GM21360 (cell line): ENCODE data around the gene ACTR1A.
A peak's percentile ranks its signal among the peaks of the same experiment; 100 is the strongest.

Experiments
- ATAC-seq: cut with Tn5 transposase; IDR thresholded peaks from one replicate; pipeline ENCODE4 v1.9.1; 2021; ENCODE audit warnings: mild to moderate bottlenecking, moderate library complexity; ENCODE audit not compliant: unreplicated experiment

The ACTR1A gene

DNA sequence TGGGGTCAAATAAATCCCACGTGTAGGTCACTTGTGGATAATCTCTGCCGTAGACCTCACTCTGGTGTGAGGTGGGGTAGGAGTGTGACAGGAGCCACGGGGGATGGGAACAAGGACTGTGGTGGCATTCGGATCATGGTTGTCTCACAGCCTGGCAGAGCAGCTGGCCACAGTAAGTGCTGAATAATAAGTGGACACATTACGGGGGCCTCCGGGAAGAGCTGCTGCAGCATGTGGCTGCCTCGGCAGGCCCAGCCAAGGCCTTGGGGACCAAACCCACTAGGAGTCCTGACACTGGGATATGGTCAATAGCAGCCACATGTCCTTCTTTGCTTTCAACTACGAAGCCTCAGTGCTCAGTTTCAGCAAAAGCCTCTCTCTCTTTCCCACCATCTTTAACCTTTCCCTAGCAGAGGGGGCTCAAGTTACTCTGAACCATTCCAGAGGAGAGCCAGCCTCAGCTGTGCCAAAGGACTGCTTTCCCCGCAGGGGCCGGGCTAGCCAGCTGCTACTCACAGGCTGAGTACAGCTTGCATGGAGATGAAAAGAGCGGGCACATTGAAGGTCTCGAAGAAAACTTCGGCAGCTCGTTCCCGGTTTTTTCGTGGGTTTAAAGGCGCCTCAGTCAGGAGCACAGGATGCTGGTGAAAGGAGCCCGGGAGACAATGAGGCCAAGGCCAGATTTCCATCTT, 17.3 kb downstream of the ACTR1A start:
- no peak for ATAC-seq

DNA sequence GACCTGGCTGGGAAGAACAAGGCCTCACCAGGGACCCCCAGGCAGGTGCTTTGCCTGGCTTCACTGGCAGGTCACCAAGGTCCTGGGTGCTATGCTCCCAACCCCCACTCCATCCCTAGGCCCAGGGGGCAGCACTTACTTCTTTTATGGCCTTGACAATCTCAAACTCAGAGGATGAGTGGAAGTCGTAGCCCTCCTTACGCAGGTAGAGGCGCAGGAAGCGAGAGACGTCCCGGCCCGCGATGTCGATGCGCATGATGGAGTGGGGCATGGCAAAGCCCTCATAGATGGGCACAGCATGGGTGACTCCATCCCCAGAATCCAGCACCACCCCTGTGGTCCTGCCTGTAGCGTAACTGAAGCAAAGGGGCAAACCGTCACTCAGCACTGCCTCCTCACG, 18.5 kb downstream of the ACTR1A start:
- no peak for ATAC-seq

DNA sequence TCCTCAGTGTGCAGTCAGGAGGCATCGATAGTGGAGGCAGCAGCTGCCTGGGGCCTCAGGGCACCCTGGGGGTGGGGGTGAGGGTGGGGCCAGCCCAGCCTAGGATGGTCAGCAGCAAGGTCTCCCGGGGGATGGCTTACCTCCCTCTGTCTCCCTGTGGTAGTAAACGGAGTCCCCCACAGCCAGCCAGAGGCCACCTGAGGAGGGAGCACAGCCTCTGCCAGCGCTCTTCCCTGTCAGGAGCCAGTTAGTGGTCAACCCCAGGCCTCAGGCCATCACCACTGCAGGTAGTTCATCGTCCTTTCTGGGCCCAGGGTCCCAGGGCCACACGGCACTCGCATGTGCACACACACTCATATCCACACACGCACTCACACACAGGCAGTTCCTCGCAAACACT, 22.1 kb downstream of the ACTR1A start:
- ATAC-seq: no peak

DNA sequence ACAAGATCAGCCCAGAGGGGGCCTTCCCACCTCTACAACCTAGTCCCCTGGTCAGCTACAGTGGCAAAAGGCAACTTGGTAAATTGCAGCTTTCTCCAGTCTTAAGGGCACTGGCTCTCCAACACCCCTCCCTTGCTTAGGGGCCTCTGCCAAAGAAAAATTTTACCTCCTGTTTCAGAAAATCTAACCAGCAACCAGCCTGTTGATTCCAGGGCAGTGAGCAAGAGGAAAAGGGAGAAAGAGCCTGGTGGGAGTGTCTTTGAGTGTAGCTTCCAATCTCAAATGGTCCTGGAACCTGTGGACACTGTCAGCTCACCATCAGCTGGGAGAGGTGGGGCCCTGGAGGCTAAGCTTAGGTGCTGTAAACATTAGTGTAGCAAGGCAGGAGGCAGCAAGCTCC, 22.9 kb downstream of the ACTR1A start:
- ATAC-seq: no peak

DNA sequence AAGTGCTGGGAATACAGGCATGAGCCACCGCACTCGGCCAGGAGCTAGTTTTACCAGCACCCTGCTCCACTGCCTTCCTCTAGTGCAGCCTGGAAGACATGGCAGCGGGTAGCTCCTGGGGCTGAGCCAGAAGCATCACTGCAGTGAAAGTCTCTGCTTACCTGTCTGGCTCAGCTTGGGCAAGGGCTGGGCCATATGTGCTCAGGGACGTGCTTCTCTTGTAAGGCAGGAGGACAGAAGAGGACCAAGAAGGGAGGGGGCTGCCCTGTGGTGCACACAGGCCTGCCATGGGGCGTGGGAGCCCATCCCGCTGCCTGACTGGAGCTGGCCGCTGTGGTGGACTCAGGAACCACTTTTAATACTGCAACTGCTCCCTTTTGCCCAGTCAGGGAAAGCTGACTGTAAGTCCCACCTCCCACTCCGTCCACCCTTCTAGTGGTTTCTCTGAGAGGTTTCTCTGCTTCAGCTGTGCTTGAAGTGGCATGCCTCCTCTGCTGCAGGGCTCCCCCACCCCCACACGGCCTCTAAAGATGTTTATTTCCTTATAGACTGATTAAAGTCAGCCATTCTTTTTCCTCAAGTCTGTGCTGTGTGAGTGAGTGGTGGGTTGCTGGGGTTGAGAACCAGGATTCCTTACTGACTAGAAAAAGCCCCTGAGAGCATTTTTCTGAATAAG, 25.9 kb downstream of the ACTR1A start:
- no peak for ATAC-seq

DNA sequence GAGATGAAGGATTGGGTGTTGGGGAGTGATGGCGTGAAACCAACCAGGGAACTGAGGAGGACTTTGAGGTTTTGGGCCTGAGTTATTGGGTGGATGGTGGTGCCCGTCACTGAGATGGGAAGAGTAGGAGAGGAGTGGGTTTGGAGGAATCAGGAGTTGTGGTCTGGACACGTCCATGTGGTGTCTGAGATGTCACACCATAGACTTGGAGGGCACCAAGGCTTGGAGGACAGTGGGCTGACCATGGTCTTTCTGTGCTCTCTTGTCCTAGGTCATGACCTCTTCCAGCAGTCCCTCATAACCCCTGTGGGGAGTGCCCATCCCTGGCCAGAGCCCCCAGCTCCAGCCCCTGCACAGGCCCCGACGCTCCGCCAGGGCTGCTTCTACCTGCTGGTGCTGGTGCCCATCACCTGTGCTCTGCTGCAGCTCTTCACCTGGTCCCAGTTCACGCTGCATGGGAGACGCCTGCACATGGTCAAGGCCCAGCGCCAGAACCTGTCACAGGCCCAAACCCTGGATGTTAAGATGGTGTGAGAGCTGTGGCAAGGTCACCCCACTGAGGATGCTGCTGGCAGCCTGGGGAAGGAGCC, 27.0 kb downstream of the ACTR1A start:
- no peak for ATAC-seq

DNA sequence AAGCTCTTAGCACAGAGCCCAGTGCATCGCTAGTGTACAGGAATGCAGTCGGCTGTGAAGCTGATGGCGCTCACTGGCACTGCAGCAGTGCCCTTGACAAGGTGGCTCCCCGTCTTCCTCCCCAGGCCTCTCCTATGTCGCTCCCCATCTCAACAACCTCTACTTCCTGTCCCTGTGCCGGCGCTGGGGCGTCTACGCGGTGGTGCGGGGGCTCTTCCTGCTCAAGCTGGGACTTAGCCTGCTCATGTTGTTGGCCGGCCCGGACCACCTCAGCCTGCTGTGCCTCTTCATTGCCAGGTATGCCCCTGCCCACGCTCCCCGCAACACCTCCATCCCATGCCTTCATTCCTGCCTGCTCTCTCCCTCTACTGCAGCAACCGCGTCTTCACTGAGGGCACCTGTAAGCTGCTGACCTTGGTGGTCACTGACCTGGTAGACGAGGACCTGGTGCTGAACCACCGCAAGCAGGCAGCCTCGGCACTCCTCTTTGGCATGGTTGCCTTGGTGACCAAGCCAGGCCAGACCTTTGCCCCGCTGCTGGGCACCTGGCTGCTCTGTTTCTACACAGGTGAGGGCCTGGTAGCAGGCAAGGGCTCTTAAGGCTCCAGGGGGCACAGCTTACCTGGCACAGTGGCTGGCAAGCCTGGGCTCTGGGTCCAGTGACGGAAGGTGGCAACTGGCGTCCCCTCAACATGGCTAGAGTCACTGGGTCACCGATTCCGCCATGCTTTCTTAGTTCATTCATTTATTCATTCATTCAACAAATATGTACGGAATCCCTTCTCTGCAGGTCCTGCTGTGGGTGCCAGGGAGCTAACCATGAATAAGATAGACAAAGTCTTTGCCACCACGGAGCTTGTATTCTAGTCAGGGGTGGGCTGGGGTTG, 28.8 kb downstream of the ACTR1A start:
- ATAC-seq: no peak

DNA sequence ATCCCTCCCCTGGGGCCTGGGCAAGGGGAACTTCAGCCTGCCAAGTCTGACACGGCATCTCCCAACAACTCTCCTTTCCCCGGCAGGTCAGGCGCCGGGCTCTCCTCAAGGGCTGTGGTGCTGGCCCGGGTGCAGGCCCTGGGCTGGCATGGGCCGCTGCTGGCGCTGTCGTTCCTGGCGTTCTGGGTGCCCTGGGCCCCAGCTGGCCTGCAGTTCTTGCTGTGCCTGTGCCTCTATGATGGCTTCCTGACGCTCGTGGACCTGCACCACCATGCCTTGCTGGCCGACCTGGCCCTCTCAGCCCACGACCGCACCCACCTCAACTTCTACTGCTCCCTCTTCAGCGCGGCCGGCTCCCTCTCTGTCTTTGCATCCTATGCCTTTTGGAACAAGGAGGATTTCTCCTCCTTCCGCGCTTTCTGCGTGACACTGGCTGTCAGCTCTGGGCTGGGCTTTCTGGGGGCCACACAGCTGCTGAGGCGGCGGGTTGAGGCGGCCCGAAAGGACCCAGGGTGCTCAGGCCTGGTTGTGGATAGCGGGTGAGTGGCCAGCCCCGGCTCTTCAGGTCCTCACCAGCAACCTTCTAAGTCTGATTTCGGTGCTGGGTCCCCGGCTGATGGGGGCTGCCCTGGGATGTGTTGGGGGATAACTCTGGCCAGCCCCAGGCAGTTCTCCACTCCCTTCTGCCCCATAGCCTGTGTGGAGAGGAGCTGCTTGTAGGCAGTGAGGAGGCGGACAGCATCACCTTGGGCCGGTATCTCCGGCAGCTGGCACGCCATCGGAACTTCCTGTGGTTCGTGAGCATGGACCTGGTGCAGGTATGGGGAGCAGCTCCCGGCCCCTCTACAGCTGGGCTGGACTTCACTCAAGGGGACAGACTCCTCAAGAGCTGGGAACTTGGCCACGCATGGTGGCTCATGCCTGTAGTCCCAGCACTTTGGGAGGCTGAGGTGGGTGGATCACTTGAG, 31.6 kb downstream of the ACTR1A start:
- no peak for ATAC-seq

DNA sequence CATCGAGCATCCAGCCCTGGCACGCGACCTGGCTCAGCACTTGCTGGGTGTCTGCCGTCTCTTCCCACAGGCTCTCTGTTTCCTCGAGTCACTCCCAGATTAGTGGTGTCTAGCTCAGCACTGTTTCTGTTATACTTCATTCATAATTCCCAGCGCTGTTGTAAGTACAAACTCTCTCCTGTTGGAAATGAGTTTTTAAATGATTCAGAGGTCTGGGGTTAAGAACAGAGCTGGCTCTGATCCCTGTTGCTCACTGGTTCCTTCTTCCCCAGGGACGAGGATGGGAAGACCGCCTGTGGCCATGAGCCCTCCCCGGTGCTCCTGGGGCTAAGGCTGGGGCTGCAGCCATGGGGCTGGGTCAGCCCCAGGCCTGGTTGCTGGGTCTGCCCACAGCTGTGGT, 33.8 kb downstream of the ACTR1A start:
- ATAC-seq: no peak

DNA sequence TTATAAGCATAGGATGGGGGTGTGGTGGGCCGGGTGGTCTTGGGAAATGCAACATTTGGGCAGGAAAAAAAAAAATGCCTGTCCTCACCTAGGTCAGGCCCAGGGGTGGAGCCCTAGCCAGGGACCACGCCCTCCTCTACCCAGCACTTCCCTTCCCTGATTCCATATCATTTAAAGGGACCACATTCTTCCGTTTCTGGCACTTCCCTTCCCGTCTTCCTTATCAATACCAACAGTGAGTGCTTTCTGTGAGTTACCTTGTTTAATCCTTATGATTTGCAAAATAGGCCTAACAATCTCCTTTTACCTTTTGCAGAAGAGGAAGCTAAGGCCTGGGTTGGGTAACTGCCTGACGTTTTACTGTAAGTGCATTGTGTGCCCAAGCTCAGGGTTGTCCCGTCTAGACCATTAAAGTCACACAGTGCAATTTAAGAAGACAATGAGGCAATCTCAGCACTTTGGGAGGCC, 34.5 kb downstream of the ACTR1A start:
- no peak for ATAC-seq

DNA sequence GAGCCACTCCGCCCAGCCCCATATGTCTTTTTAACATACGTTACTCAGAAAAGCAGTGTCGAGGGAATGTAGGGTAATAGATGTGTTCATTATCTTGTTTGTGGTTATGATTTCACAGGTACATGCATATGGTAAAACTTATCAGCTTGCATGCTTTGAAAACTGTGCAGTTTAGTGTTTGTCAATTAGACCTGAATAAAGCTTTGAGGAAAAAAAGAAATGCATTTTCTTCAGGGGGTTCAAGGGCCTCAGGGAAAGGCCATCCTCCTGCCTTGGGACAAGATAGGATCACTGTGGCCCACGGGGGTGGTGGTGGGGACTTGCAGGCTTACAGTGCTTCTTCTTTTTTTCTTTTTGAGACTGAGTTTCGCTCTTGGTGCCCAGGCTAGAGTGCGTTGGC, 35.2 kb downstream of the ACTR1A start:
- no peak for ATAC-seq

DNA sequence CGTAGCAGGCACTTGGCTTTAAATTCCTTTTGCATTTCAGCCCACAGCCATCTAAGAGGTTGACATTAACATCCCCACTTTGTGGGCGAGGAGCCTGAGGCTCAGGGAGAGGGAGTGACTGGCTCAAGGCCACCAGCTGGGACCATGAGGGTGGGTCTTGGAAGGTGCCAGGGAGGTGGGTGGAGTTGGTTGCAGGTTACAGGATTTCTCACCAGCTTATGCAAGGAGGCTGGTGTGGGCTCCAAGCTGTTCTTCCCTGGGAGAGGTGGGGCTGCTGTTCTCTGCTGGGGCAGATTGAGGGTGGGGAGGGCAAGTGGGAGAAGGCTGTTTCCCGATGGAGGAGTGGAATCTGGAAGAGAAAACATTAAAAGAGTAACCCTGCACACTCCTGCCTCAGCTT, 37.0 kb downstream of the ACTR1A start:
- ATAC-seq: no peak

DNA sequence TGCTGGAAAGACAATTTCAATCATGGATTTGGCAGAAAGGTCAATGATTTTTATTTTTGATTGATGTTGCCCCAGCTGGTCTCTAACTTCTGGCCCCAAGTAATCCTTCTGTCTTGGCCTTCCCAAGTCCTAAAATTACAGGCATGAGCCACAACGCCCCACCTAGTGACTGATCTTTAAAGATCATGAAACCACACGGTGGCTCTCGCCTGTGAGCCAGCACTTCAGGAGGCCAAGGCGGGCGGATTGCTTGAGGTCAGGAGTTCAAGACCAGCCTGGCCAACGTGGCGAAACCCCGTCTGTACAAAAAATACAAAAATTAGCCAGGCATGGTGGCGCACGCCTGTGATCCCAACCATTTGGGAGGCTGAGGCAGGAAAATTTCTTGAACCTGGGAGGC, 38.5 kb downstream of the ACTR1A start:
- ATAC-seq: no peak

DNA sequence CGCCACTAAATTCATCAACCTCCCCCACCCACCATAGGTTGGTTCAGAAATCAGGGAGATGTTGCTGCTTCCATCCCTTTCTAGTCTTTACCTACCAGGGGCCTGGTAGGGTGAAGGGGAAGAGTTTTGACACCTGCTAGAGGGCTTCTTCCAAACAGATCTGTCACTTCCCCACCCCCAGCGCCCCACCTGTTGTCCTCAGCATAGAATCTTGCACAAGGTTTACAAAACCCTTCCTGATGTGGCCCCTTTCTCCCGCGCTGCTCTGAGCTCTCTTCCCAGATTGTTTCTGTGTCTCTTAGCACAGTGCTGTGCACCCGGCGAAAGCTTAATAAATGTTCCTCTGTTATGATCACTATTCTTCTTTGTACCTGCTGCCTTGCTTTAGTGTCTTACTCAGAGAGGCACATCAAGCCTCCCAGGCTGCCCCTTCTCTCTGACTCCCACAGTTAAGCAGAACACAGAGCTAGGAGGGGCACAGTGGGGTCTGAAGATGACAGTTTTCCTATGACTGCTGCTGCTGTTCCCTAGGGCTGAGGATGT, 39.9 kb downstream of the ACTR1A start:
- no peak for ATAC-seq

DNA sequence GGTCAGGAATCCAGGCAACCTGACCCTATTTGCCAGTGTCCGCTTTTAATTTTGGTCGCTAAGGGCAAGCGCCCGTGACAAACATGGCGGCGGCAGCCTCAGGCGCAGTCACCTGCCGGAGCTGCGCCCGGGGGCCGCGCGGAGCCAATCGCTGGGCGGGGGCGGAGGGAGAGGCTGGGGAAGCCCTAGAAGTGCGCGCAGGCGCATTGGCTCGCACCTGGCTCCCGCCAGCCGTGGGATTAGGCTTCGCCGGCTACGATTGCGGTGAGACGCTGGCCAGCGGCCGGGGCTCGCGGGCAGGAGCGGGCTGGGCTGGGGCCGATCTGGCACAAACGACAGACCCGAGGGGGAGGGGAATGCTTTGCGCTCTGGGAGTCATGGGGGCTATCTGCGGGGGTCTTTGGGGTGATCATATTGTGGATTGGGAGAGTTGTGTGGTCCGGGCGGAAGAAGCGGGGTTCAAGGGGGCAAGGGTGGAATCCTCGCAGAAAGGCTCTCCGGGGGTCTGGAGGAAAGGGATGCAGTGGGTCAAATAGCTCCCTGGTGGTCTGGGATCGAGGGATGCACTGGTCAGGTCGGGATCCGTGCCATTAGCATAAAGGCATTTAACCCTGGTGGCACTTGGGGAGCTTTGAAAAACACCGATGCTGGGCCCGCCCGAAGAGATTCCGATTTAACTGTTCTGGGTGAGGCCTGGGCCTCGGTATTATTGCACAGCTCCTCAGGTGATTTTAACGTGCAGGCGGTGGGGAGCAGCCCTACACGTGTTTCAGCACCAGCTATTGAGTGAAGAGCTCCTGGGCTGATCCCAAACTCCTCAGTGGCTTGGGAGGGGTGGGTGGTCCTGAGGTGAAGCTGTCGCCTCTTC, 41.1 kb downstream of the ACTR1A start:
- peak; percentile 79 for ATAC-seq

DNA sequence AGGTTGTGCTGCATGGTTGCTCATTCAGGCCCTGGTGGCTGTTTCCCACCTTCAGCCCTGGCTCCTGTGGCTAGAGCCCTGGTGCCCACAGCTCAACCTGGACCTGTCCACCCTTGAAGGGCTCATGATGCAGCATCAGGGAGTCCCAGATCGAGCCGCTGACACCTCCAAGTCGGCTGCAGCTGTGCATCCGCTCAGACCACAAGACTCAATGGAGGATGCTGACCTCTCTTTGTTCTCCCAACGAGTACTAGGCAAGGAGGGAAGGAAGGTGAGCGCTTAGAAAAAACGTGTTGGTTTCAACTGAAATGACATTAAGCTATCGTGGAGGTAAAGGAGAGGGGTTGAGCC, 41.7 kb downstream of the ACTR1A start:
- no peak for ATAC-seq

DNA sequence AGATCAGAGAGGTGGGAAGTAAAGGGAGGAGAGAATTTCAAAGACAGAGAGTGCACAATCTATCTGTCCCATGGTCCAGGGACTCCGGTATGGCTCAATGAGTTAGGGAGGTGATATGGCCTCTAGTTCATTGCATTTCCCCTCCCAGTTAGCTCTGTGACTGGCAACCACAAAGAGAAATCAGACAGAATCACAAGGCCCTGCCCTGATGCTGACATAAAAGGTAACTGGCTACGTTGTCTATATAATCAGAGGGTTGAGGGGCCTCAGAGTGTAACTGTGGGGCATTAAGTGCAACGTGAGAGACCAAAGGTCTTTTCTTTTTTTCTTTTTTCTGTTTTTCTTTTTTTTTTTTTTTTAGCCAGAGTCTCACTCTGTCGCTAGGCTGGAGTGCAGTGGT, 43.9 kb downstream of the ACTR1A start:
- ATAC-seq: no peak

DNA sequence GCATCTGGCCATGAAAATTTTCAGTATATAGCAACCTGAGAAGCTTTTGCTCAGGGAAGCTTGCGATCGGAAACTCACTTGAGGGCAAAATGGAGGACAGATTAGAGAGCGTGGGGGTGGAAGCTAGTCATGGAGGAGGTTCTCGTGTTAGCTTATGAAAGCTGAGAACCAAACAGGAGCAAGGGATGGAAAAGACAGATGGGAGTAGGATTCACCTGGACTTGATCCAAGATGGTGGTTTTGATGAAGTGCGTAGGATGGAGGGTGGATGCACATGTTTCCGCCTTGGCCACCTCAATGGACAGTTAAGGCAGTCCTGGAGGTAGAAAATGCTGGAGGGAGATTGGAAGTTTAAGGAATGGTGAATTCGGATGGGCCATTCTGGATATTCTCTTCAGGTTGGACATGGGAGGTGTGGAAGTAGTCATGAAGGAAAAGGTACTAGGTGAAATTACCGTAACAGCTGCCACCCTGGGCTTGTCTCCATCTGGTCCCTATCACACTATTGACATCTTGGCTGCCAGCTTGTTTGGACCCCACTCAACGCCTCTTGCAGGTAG, 44.8 kb downstream of the ACTR1A start:
- ATAC-seq: no peak
